Activated naive CD8-positive, alpha-beta T cell treated with anti-CD3 and anti-CD28 coated beads for 36 hours (primary cell): Measurements from ENCODE around the gene SYDE2. TPM values are rescaled to one million over a fixed set of nuclear protein-coding genes. Genes with fewer than 3 reads are reported as not detected.
"Not testable (repeated sequence)": the region's sequence is repeated elsewhere in the genome, so short reads cannot be mapped to it uniquely, and the experiment has no call there.

Experiments
- DNase-seq: peaks from one replicate; pipeline ENCODE4 v3.0.0; 2021
- H3K27ac Mint-ChIP-seq: one replicate; pipeline ENCODE4 v1.8.0; 2022; ENCODE audit warnings: mild to moderate bottlenecking, moderate library complexity, mixed read lengths
- H3K27me3 Mint-ChIP-seq: one replicate; pipeline ENCODE4 v1.8.0; 2022; ENCODE audit warnings: mild to moderate bottlenecking, mixed read lengths
- H3K36me3 Mint-ChIP-seq: one replicate; pipeline ENCODE4 v1.8.0; 2021; ENCODE audit warnings: mild to moderate bottlenecking, mixed read lengths
- H3K4me1 Mint-ChIP-seq: one replicate; pipeline ENCODE4 v1.8.0; 2021; ENCODE audit warnings: mixed read lengths
- H3K4me3 Mint-ChIP-seq: one replicate; pipeline ENCODE4 v1.8.0; 2022; ENCODE audit warnings: mild to moderate bottlenecking, moderate library complexity, mixed read lengths
- H3K9me3 Mint-ChIP-seq: one replicate; pipeline ENCODE4 v1.8.0; 2022; ENCODE audit warnings: mixed read lengths
- total RNA-seq, 2 experiments: library from RNA; stranded (reverse); gene quantifications; one replicate each; pipeline ENCODE4 v1.2.3, GENCODE V29; 2021

The SYDE2 gene, protein sequence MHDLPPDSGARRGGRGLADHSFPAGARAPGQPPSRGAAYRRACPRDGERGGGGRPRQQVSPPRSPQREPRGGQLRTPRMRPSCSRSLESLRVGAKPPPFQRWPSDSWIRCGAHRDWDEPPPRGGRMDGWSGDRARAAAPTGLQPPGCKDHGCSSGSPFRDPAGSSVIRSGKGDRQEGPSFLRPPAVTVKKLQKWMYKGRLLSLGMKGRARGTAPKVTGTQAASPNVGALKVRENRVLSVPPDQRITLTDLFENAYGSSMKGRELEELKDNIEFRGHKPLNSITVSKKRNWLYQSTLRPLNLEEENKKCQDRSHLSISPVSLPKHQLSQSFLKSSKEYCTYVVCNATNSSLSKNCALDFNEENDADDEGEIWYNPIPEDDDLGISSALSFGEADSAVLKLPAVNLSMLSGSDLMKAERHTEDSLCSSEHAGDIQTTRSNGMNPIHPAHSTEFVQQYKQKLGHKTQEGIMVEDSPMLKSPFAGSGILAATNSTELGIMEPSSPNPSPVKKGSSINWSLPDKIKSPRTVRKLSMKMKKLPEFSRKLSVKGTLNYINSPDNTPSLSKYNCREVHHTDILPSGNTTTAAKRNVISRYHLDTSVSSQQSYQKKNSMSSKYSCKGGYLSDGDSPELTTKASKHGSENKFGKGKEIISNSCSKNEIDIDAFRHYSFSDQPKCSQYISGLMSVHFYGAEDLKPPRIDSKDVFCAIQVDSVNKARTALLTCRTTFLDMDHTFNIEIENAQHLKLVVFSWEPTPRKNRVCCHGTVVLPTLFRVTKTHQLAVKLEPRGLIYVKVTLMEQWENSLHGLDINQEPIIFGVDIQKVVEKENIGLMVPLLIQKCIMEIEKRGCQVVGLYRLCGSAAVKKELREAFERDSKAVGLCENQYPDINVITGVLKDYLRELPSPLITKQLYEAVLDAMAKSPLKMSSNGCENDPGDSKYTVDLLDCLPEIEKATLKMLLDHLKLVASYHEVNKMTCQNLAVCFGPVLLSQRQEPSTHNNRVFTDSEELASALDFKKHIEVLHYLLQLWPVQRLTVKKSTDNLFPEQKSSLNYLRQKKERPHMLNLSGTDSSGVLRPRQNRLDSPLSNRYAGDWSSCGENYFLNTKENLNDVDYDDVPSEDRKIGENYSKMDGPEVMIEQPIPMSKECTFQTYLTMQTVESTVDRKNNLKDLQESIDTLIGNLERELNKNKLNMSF
- 1 to 10 TPM; 3.7 to 3.9 TPM for total RNA-seq

DNA sequence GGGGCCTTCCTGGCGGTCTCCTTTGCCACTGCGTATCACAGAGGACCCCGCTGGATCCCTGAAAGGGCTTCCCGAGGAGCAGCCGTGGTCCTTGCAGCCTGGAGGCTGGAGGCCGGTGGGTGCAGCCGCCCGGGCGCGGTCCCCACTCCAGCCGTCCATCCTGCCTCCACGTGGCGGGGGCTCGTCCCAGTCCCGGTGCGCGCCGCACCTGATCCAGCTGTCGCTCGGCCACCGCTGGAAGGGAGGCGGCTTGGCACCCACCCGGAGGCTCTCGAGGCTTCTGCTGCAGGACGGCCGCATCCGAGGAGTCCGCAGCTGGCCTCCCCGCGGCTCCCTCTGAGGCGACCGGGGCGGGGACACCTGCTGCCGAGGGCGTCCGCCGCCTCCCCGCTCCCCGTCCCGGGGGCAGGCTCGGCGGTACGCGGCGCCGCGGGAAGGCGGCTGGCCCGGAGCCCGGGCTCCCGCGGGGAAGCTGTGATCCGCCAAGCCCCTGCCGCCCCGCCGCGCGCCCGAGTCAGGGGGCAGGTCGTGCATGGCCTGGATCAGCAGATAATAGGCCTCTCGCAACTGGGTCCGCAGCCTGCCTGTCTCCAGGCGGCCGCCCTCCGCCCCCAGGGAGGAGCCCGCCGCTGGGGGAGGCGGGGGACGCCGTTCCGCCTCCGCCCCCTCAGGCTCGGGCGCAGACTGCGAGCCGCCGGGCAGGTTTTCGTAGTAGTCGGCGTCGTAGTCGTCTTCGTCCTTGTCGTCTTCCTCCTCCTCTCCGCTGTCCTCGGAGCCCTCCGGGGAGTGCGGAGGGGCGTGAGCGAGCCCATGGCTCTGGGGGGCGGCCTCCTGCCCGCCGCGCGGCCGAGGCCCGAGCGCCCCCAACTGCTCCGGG lies at the start of gene SYDE2:
SYDE2 (minus strand) TSS at position 554 of the 877 bp plus-strand sequence; CDS start at position 534, 20 bp downstream.
- Mint-ChIP-seq H3K9me3 (no peaks in the 10 kb centered on the region), H3K36me3 (peaks cover 6% of the 10 kb centered on the region), H3K4me1 (peaks cover 38% of the 10 kb centered on the region), H3K27me3 (peaks cover 4% of the 10 kb centered on the region), H3K27ac (peak within 1 kb of the TSS; percentile 92), H3K4me3 (peak within 1 kb of the TSS; percentile 87)
- DNase-seq = peak; percentile 85

DNA sequence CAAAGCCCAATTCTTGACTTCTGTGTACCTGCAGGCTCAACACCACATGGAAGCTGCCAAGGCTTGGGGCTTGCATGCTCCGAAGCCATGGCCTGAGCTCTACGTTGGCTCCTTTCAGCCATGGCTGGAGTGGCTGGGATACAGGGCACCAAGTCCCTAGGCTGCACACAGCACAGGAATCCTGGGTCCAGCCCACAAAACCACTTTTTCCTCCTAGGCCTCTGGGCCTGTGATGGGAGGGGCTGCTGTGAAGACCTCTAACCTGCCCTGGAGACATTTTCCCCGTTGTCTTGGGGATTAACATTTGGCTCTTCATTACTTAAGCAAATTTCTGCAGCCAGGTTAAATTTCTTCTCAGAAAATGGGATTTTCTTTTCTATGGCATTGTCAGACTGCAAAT lies 48.2 kb upstream of the SYDE2 start:
- H3K36me3 Mint-ChIP-seq = peaks cover 27% of the 10 kb centered on the region
- not testable (repeated sequence) for H3K9me3 Mint-ChIP-seq

DNA sequence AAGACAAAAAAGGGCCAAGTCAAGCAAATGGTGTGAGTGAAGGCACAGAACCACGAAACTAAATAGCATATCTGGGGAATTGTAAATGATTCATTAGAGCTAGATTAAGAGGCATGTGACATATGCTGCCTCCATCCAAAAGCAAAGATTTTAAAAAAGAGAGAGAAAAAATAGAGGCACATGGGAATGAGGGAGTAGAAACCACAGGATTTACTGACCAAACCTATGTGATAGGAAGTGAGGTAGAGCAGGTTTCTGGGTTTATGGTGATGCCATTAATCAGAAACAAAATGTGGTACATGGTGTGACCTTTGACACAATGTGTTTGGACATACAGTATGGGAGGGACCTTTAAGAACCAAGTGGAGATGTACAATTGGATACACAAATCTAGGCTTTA lies 45.1 kb upstream of the SYDE2 start:
- no peak for DNase-seq
- no peaks in the 10 kb centered on the region for H3K27me3 Mint-ChIP-seq
- no peak overlapping the region for H3K4me3 Mint-ChIP-seq
- peaks cover 16% of the 10 kb centered on the region for H3K36me3 Mint-ChIP-seq
- H3K9me3 Mint-ChIP-seq = peaks cover 7% of the 10 kb centered on the region
- H3K27ac Mint-ChIP-seq = no peak overlapping the region
- peaks cover 14% of the 10 kb centered on the region for H3K4me1 Mint-ChIP-seq

More for the DNA sequence above, 48.2 kb upstream of the SYDE2 start:
- H3K27me3 Mint-ChIP-seq, H3K4me3 Mint-ChIP-seq, H3K27ac Mint-ChIP-seq, DNase-seq: not testable (repeated sequence)
- H3K4me1 Mint-ChIP-seq = peaks cover 24% of the 10 kb centered on the region

DNA sequence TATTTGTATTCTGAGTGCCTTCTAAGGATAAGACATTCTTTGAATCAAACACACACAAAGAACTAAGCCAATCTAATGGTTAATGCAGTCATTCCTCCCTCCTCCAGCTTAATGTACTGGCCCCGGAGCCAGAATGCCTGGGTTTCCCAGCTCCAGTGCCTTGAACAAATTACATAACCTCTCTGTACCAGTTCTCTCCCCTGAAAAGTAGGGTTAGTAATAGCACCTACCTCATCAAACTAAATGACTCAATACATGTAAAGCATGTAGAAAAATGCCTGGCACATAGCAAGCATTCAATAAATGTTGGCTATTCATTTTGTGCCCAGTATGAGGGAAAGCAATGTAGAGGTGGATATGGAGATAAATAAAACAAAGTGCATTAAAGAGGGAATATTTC lies 44.6 kb upstream of the SYDE2 start:
- peaks cover 17% of the 10 kb centered on the region for H3K4me1 Mint-ChIP-seq
- peaks cover 7% of the 10 kb centered on the region for H3K9me3 Mint-ChIP-seq
- H3K27ac Mint-ChIP-seq = no peak overlapping the region
- DNase-seq = no peak
- H3K4me3 Mint-ChIP-seq = no peak overlapping the region
- H3K36me3 Mint-ChIP-seq = peaks cover 12% of the 10 kb centered on the region
- no peaks in the 10 kb centered on the region for H3K27me3 Mint-ChIP-seq

DNA sequence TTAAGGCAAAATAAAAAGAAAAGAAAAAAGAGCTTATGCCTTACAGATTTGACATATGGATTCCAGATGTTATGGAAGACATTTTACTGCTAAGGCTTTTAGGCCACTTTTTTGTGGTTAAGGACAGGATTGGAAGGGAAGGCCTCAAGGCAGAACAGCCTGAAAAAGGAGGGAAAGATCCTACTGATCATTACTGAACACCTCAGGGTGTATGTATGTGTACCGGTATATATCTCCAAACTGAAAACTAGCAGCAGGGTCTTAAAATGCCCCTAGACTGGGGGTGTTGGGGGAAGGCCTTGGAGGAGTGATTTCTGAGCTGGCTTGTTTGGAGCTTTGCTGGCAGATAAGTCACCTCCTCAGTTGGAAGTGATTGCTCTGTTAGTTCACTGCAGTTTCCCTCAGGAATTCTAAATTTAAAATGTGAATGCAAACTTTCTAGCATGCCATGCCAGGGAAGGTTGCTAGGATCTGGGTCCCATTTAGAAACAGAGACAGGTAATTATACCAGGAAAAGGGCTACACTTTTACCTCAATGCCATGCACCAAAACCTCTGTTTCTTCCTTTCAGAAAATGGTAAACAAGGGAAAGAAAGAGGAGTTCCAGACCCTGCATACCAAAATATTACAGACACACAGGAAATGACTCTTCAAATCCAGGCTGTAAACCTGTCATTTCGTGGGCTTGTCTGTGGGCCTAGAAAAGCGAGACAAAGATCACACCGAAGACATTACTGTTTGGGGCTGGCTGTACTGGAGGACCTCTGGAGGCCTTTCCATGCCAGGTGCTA lies 43.6 kb upstream of the SYDE2 start:
- Mint-ChIP-seq H3K36me3 (peaks cover 2% of the 10 kb centered on the region), H3K27me3 (no peaks in the 10 kb centered on the region), H3K4me3 (no peak overlapping the region), H3K4me1 (peaks cover 11% of the 10 kb centered on the region), H3K27ac (no peak overlapping the region), H3K9me3 (peaks cover 4% of the 10 kb centered on the region)
- DNase-seq = no peak

DNA sequence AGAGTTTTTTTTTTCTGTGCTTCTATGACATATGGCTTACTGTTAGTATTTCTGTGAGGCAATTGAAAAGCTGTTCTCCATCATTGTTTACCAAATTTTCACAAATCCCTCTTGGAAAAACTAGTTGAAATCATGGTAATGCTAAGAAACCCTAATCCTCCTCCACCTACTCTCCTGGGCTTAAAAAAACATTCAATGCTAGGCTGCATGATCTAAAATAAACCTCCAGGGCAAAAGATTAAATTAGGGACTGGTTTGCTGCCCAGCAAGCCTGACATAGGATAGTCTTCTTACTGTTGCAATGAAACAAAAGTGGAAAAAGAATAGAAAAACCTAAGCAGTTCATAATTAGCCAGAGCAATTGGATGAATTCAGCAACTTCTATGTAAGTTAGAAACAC lies 42.6 kb upstream of the SYDE2 start:
- no peak for DNase-seq
- H3K27ac Mint-ChIP-seq = no peak overlapping the region
- H3K27me3 Mint-ChIP-seq = no peaks in the 10 kb centered on the region
- H3K9me3 Mint-ChIP-seq = peaks cover 1% of the 10 kb centered on the region
- H3K4me1 Mint-ChIP-seq = peaks cover 11% of the 10 kb centered on the region
- H3K36me3 Mint-ChIP-seq = no peaks in the 10 kb centered on the region
- no peak overlapping the region for H3K4me3 Mint-ChIP-seq

DNA sequence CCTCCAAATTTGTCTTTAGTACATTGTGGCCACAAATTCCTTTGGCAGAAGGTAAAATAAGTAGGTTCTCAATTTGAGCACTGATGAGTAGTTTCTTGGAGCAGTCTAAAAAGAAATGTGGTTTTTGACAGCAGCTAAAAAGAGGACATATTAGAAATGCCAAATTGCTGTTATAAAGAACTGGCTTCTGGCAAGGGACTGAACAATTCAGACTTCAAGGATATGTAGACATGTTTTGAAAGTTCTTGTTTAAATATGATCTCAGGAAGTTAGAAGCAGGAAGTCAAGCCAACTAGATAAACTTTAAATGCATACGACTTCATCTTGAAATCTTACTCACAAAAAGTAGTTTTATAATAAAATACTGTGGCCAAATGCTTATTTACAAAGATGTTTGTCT lies 39.8 kb upstream of the SYDE2 start:
- DNase-seq = no peak
- Mint-ChIP-seq H3K9me3 (peaks cover 1% of the 10 kb centered on the region), H3K27me3 (peaks cover 4% of the 10 kb centered on the region), H3K36me3 (no peaks in the 10 kb centered on the region), H3K4me1 (peaks cover 11% of the 10 kb centered on the region), H3K4me3 (no peak overlapping the region), H3K27ac (no peak overlapping the region)

DNA sequence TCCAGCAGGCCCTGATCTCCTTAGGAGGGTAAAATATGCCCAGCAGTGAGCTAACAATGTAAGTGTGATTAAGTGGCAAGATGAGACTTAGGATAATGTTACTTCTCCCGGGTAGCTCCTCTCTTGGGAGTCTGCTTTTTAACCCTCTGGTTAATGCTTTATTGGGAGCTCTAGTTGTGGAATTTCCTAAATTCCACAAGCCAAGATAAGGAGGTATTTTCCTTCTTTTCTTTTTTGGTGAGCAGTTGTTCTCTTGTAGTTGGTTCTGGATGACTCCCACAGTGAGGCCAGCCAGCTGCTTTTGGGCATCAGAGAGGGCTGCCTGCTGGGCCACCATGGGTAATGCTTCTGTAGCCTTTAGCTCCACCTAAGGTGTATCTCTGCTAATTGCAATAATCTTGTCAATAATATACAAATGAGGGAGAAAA lies 39.4 kb upstream of the SYDE2 start:
- Mint-ChIP-seq H3K27ac (no peak overlapping the region), H3K9me3 (peaks cover 1% of the 10 kb centered on the region), H3K4me1 (peaks cover 11% of the 10 kb centered on the region), H3K36me3 (no peaks in the 10 kb centered on the region), H3K4me3 (no peak overlapping the region), H3K27me3 (peaks cover 4% of the 10 kb centered on the region)
- no peak for DNase-seq

DNA sequence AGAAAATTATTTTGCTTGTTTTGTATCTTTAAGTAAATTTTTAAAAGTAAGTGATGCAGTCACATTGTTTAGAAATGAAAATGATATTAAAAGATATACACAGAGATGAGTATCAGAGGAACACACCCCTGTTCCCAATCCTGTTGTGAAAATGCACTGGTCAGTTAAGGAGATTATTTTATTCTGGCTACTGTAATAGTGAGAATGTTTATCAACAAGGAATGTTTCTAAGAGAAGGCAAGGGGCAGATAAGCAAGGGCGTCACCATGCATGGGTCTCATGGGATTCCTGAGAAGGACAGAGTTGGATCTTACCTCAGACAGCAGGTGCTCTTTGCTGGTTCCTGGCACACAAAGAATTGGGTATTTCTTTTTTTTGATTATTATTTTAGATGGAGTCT lies 36.8 kb upstream of the SYDE2 start:
- Mint-ChIP-seq H3K36me3 (no peaks in the 10 kb centered on the region), H3K4me3 (no peak overlapping the region), H3K27me3 (peaks cover 10% of the 10 kb centered on the region), H3K9me3 (peaks cover 1% of the 10 kb centered on the region), H3K27ac (no peak overlapping the region), H3K4me1 (peaks cover 8% of the 10 kb centered on the region)
- no peak for DNase-seq

DNA sequence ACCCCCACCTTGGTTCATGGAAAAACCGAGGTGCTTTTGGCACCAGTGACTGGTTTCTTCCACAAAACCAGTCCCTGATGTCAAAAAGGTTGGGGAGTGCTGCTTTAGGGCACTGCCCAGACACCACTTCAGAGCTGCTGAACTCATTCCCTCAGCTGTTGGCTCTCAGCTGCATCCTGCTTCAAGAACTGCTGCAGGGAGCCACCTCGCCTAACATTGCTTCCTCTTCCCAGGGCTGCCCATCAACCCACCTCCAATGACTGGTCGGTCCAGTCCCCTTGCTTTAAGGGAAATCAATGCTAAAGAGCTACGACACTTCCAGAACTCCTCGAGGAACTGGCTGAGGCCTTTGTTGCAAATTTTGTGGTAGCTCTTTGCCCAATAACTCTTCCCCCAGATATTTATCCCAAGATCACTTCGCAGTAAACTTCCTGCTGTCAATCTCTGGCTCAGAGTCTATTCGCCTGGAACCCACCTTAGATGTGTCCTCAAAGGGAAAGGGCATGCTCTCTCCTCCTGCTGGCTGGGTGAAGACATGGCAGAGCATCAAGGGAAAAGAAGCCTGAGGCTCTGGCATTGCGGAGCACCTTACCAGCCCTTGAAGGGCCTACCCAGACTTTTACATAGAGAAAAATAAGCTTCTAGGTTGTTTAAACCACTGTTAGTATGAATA lies 29.6 kb upstream of the SYDE2 start:
- peaks cover 6% of the 10 kb centered on the region for H3K27me3 Mint-ChIP-seq
- no peak overlapping the region for H3K27ac Mint-ChIP-seq
- no peak overlapping the region for H3K4me3 Mint-ChIP-seq
- H3K9me3 Mint-ChIP-seq = no peaks in the 10 kb centered on the region
- H3K4me1 Mint-ChIP-seq = no peaks in the 10 kb centered on the region
- DNase-seq = no peak
- no peaks in the 10 kb centered on the region for H3K36me3 Mint-ChIP-seq

DNA sequence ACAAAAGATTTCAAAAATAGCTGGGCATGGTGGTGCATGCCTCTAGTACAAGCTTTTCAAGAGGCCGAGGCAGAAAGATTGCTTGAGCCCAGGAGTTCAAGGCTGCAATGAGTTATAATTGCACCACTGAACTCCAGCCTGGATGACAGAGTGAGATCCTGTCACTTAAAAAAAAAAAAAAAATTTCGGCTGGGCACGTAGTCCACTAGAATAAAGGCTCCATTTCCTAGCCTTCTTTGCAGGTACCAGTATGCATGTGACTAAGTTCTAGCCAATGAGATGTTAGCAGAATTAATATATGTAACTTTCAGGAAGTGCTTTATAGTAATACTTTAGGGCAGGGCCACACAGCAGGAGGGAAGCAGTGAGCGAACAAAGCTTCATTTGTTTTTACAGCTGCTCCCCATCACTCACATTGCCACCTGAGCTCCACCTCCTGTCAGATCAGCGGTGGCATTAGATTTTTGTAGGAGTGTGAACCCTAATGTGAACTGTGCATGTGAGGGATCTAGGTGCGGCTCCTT lies 28.8 kb upstream of the SYDE2 start:
- H3K4me1 Mint-ChIP-seq = no peaks in the 10 kb centered on the region
- no peak overlapping the region for H3K4me3 Mint-ChIP-seq
- peaks cover 6% of the 10 kb centered on the region for H3K27me3 Mint-ChIP-seq
- no peak overlapping the region for H3K27ac Mint-ChIP-seq
- no peak for DNase-seq
- no peaks in the 10 kb centered on the region for H3K36me3 Mint-ChIP-seq
- no peaks in the 10 kb centered on the region for H3K9me3 Mint-ChIP-seq

DNA sequence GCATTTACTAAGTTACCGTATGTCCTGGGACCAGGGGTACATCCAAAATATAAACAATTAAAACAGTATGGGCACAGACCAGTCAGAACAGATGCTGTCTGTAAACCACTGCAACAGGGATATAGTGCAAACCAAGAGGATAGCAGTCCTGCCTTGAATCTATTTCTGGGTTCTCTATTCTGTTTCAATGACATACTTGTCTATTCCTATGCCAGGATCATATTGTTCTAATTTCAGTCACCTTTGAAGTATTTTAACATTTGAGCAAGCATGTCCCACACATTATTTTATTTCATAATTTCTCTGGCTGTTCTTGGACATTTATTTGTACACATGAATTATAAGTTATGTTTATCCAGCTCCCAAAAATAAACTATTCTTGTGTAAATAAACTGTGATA lies 28.2 kb upstream of the SYDE2 start:
- no peaks in the 10 kb centered on the region for H3K36me3 Mint-ChIP-seq
- peaks cover 3% of the 10 kb centered on the region for H3K27me3 Mint-ChIP-seq
- no peak overlapping the region for H3K27ac Mint-ChIP-seq
- no peaks in the 10 kb centered on the region for H3K4me1 Mint-ChIP-seq
- DNase-seq = no peak
- no peak overlapping the region for H3K4me3 Mint-ChIP-seq
- no peaks in the 10 kb centered on the region for H3K9me3 Mint-ChIP-seq
